ENCODE results near the gene PLCL2. TPM values are rescaled to one million over a fixed set of nuclear protein-coding genes. Genes with fewer than 3 reads are reported as not detected.

Gene PLCL2
- polyA plus RNA-seq, 1 experiment, result 1.9 TPM

GRCh38 chr3:16937326-16937845 lies 52.6 kb downstream of the PLCL2 start:
- no peak for DNase-seq (ENCODE audit: low read depth)
- CTCF ChIA-PET, result no interaction called here
- POLR2A ChIA-PET, result no interaction called here
- H3K36me3 ChIP-seq (ENCODE audit: control insufficient read depth, insufficient read depth, low read length), result no peaks in the 10 kb centered on the region
- H3K27me3 ChIP-seq (ENCODE audit: control insufficient read depth, insufficient read depth, low read length), result no peaks in the 10 kb centered on the region
- H3K4me3 ChIP-seq (ENCODE audit: low read depth, low read length), result no peak overlapping the region
- TF ChIP-seq CTCF (IDR thresholded peaks at IDR 0.05; ENCODE audit: insufficient read depth, low read depth, low read length), result no peak

DNA sequence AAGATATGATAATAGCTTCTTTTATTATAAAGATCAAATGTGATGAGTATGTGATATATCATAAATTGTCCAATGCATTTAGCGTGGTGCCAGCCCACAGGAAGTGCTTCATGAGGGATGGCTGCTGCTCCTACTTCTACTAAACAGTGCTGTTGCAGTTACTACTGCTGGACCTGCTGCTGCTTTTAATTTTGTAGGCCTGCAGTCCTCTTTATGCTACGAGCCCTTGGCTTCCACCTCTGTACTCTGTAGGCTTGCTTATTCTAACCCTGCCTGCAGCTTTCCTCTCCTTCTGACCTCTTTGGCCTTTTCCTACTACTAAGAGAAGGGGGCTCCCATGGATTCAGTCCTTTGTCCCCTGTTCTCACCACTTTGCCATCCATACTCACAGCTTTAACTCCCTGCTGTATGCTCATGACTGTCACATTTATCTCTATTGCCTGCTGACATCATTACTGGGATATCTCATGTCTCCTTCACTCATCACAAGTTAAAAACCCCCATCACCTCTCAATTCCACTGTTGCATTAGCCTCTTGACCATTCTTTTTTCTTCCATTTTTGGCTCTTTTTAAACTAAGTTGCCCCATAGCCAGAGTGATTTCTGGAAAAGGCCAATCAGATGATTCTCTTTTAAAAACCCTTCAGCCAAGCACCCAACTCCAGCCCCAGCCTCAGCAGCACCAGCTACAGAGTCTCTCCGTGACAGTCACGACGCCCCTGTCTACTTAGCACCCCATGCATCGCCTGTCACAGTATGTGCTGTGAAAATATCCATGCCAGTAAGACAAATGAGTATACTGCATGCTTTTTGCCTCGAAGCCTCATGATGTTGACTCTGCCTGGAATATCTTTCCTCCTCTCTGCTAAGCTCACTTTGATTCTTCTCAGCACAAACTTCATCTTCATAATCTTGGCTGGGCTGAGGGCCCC lies 56.3 kb downstream of the PLCL2 start:
- no peak for TF ChIP-seq CTCF (IDR thresholded peaks at IDR 0.05; ENCODE audit: insufficient read depth, low read depth, low read length)
- DNase-seq (ENCODE audit: low read depth), result no peak
- ChIA-PET CTCF (interaction anchor here (1.0 kb wide), 1 partner anchor 13 kb away, joined by 3 read pairs; no protein-coding TSS in a partner anchor), POLR2A (no interaction called here)
- H3K36me3 ChIP-seq (ENCODE audit: control insufficient read depth, insufficient read depth, low read length), result no peaks in the 10 kb centered on the region
- H3K4me3 ChIP-seq (ENCODE audit: low read depth, low read length), result no peak overlapping the region
- no peaks in the 10 kb centered on the region for H3K27me3 ChIP-seq (ENCODE audit: control insufficient read depth, insufficient read depth, low read length)

DNA sequence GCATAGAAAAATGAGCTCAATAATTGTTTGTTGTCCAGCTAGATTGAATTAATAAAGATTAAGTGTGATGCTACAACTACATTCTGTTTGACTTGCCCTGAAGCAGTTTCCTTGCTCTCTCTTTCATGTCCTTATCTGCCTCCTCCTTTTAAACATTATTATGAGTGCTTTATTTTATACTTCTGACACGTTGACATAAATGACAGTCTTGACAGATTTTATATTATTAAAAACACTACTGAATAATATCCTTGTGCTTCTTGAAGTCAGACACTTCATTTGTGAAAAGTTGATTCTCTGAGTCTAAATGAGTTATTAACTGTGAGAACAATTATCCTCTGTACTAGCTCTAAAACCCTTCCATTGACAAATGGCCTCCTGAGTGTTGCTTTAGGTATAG lies 58.2 kb downstream of the PLCL2 start:
- H3K27me3 ChIP-seq (ENCODE audit: control insufficient read depth, insufficient read depth, low read length), result no peaks in the 10 kb centered on the region
- TF ChIP-seq CTCF (IDR thresholded peaks at IDR 0.05; ENCODE audit: insufficient read depth, low read depth, low read length), result no peak
- ChIA-PET POLR2A (no interaction called here), CTCF (no interaction called here)
- DNase-seq (ENCODE audit: low read depth), result no peak
- H3K4me3 ChIP-seq (ENCODE audit: low read depth, low read length), result no peak overlapping the region
- no peaks in the 10 kb centered on the region for H3K36me3 ChIP-seq (ENCODE audit: control insufficient read depth, insufficient read depth, low read length)

- H3K4me3 ChIP-seq (ENCODE audit: low read depth, low read length), result no peak overlapping the region
- CTCF ChIA-PET, result no interaction called here
- no peaks in the 10 kb centered on the region for H3K36me3 ChIP-seq (ENCODE audit: control insufficient read depth, insufficient read depth, low read length)
- DNase-seq (ENCODE audit: low read depth), result no peak
- TF ChIP-seq CTCF (IDR thresholded peaks at IDR 0.05; ENCODE audit: insufficient read depth, low read depth, low read length), result no peak
- POLR2A ChIA-PET, result no interaction called here
- no peaks in the 10 kb centered on the region for H3K27me3 ChIP-seq (ENCODE audit: control insufficient read depth, insufficient read depth, low read length)
Measured at GRCh38 chr3:16943857-16944256, 59.1 kb downstream of the PLCL2 start.

GRCh38 chr3:16944356-16944755 lies 59.6 kb downstream of the PLCL2 start:
- no peaks in the 10 kb centered on the region for H3K27me3 ChIP-seq (ENCODE audit: control insufficient read depth, insufficient read depth, low read length)
- H3K4me3 ChIP-seq (ENCODE audit: low read depth, low read length), result no peak overlapping the region
- H3K36me3 ChIP-seq (ENCODE audit: control insufficient read depth, insufficient read depth, low read length), result no peaks in the 10 kb centered on the region
- no peak for DNase-seq (ENCODE audit: low read depth)
- ChIA-PET CTCF (no interaction called here), POLR2A (no interaction called here)
- TF ChIP-seq CTCF (IDR thresholded peaks at IDR 0.05; ENCODE audit: insufficient read depth, low read depth, low read length), result no peak
